SK-N-SH treated with all-trans-retinoic acid at 6 μM for 48 hours (cell line): ENCODE data around the gene CTXN1.

Source experiments
- ARNTL ChIP-seq: fragments of 450-650 bp; formaldehyde crosslinking; IDR thresholded peaks from 2 replicates; pipeline ENCODE4 v1.5.0; 2020; ENCODE audit warnings: low read depth, mild to moderate bottlenecking, moderate library complexity, borderline replicate concordance
- BACH2 ChIP-seq: fragments of 250-450 bp; sonication (Bioruptor Pico); IDR thresholded peaks from 2 replicates; pipeline ENCODE4 v1.9.0; 2021; ENCODE audit warnings: mild to moderate bottlenecking, borderline replicate concordance
- ESRRG ChIP-seq: fragments of 250-450 bp; sonication (Bioruptor Pico); IDR thresholded peaks from 2 replicates; pipeline ENCODE4 v1.6.1; 2021; ENCODE audit warnings: mild to moderate bottlenecking
- PATZ1 ChIP-seq: fragments of 250-450 bp; sonication (Bioruptor Pico); IDR thresholded peaks from 2 replicates; pipeline ENCODE4 v1.8.0; 2020; ENCODE audit warnings: mild to moderate bottlenecking, moderate library complexity, borderline replicate concordance
- POU6F1 ChIP-seq: fragments of 250-450 bp; sonication (Bioruptor Pico); IDR thresholded peaks from 2 replicates; pipeline ENCODE4 v1.8.0; 2021; ENCODE audit warnings: low read depth, mild to moderate bottlenecking, moderate library complexity, borderline replicate concordance
- SNAI2 ChIP-seq: fragments of 250-450 bp; sonication (Bioruptor Pico); IDR thresholded peaks from 2 replicates; pipeline ENCODE4 v1.5.0; 2020; ENCODE audit warnings: mild to moderate bottlenecking, moderate library complexity
- ZNF8 ChIP-seq: fragments of 450-650 bp; formaldehyde crosslinking; IDR thresholded peaks from 2 replicates; pipeline ENCODE4 v1.5.0; 2020; ENCODE audit warnings: mild to moderate bottlenecking, moderate library complexity

DNA sequence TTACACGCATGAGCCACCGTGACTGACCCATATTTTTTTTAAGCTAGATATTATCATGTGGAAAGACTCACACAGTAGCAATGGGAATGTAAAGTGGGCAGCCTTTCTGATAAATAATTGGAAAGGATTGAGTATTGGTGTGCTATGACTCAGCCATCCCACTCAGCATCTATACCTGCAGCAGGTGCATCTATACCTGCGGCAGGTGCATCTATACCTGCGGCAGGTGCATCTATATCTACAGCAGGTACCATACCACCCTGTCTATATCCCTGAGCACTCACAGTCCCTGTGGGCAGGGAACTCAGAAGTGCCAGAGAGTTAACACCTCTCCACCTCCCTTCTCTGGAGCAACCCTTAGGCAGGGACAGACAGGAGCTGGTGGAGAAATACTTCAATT lies 42.8 kb downstream of the CTXN1 start:
- TF ChIP-seq ESRRG (CRISPR knock-in tag), result no peak
- no peak for TF ChIP-seq SNAI2 (CRISPR knock-in tag)
- no peak for TF ChIP-seq ARNTL (CRISPR knock-in tag)
- TF ChIP-seq PATZ1 (CRISPR knock-in tag), result no peak
- TF ChIP-seq POU6F1 (CRISPR knock-in tag), result no peak
- TF ChIP-seq BACH2 (CRISPR knock-in tag), result no peak
- TF ChIP-seq ZNF8, result no peak
